B cell (primary cell): ENCODE data around the gene TIAM1. TPM values are rescaled to one million over a fixed set of nuclear protein-coding genes. Genes with fewer than 3 reads are reported as not detected.

Source experiments
- ATAC-seq: fragments of 200-7000 bp; cut with Tn5 transposase; one replicate; pipeline ENCODE4 v1.10.0; 2021; ENCODE audit warnings: low read depth, mild to moderate bottlenecking, moderate number of reproducible peaks, moderate library complexity
- CTCF ChIA-PET: fragments of 350-600 bp; sonication (Branson Sonifier 250); formaldehyde crosslinking; loops from one replicate; lab custom pipeline; 2021; ENCODE audit warnings: antibody characterized with exemption, inconsistent platforms; lab: Charles Lee
- POLR2A ChIA-PET: fragments of 350-600 bp; sonication (Branson Sonifier 250); formaldehyde crosslinking; loops from one replicate; lab custom pipeline; 2021; ENCODE audit warnings: antibody characterized with exemption; lab: Charles Lee
- DNase-seq: peaks from one replicate; pipeline ENCODE4 v3.0.0; 2013
- H2AFZ ChIP-seq: 2 replicates; pipeline ENCODE4 v1.6.1; 2012; ENCODE audit warnings: mild to moderate bottlenecking, low read depth, low read length; ENCODE audit not compliant: insufficient read depth, poor library complexity, severe bottlenecking
- H3K27ac ChIP-seq, 2 donors: 1 replicate in 1 of 2; 2 replicates in 1 of 2; pipeline ENCODE4 v1.5.1; 2012 to 2013; ENCODE audit warnings: low read length in 2 of 2, mild to moderate bottlenecking in 2 of 2, moderate library complexity in 1 of 2
- H3K27me3 ChIP-seq, 4 experiments: fragments of 200-600 bp in 1 of 4; sonication (generic) in 1 of 4; replicated peaks in 1 of 4; 1 replicate in 2 of 4; 2 replicates in 2 of 4; pipeline versions ENCODE4 v1.6.1 to v1.7.0; 2013 to 2016; ENCODE audit warnings: low read length in 3 of 4, mild to moderate bottlenecking in 2 of 4, mixed read lengths in 1 of 4, moderate library complexity in 1 of 4; ENCODE audit not compliant: insufficient read depth in 4 of 4, control insufficient read depth in 3 of 4; ENCODE audit errors: control extremely low read depth in 1 of 4
- H3K36me3 ChIP-seq, 2 experiments: replicated peaks in 1 of 2; 1 replicate in 1 of 2; 2 replicates in 1 of 2; pipeline versions ENCODE4 v1.6.1 to v1.7.1; 2013; ENCODE audit warnings: low read length in 1 of 2; ENCODE audit not compliant: insufficient read depth in 2 of 2, control insufficient read depth in 1 of 2; ENCODE audit errors: control extremely low read depth in 1 of 2, extremely low read depth in 1 of 2
- H3K4me1 ChIP-seq, 2 donors: fragments of 200-600 bp in 1 of 2; sonication (generic) in 1 of 2; 1 replicate in 1 of 2; 2 replicates in 1 of 2; pipeline versions ENCODE4 v1.5.1 to v1.6.1; 2013 to 2017; ENCODE audit warnings: low read length in 2 of 2; ENCODE audit not compliant: control insufficient read depth in 2 of 2, insufficient read depth in 2 of 2
- H3K4me2 ChIP-seq: replicated peaks from 2 replicates; pipeline ENCODE3; 2012; ENCODE audit warnings: mild to moderate bottlenecking, low read depth, low read length; ENCODE audit not compliant: poor library complexity, severe bottlenecking
- H3K4me3 ChIP-seq, 5 experiments: fragments of 200-600 bp in 1 of 5; sonication (generic) in 1 of 5; 1 replicate in 3 of 5; 2 replicates in 2 of 5; pipeline versions ENCODE4 v1.5.1 to v1.7.0; 2011 to 2016; ENCODE audit warnings: low read length in 4 of 5, mild to moderate bottlenecking in 4 of 5, low read depth in 2 of 5, control low read depth in 1 of 5, moderate library complexity in 1 of 5; ENCODE audit not compliant: insufficient read depth in 1 of 5; ENCODE audit errors: control extremely low read depth in 1 of 5, extremely low read depth in 1 of 5
- H3K79me2 ChIP-seq: fragments of 200-600 bp; sonication (generic); one replicate; pipeline ENCODE4 v1.6.0; 2016; ENCODE audit warnings: low read length; ENCODE audit not compliant: control insufficient read depth, insufficient read depth
- H3K9ac ChIP-seq: fragments of 200-600 bp; sonication (generic); 2 replicates; pipeline ENCODE4 v1.6.1; 2017; ENCODE audit warnings: mild to moderate bottlenecking, low read length, moderate library complexity
- H3K9me3 ChIP-seq, 3 donors: one replicate each; pipeline versions ENCODE4 v1.6.1 to v1.7.1; 2013; ENCODE audit warnings: low read length in 2 of 3; ENCODE audit not compliant: control insufficient read depth in 2 of 3, insufficient read depth in 1 of 3; ENCODE audit errors: control extremely low read depth in 1 of 3
- H4K20me1 ChIP-seq: 2 replicates; pipeline ENCODE4 v1.6.0; 2012; ENCODE audit warnings: mild to moderate bottlenecking, low read length; ENCODE audit not compliant: insufficient read depth, control insufficient read depth, poor library complexity, severe bottlenecking
- H3K27ac Mint-ChIP-seq: one replicate; pipeline ENCODE4 v1.8.0; 2021; ENCODE audit warnings: mixed read lengths
- H3K27me3 Mint-ChIP-seq: one replicate; pipeline ENCODE4 v1.8.0; 2021; ENCODE audit warnings: mixed read lengths
- H3K4me1 Mint-ChIP-seq: one replicate; pipeline ENCODE4 v1.8.0; 2021; ENCODE audit warnings: mixed read lengths
- H3K4me3 Mint-ChIP-seq: one replicate; pipeline ENCODE4 v1.8.0; 2021; ENCODE audit warnings: mixed read lengths
- H3K9me3 Mint-ChIP-seq: one replicate; pipeline ENCODE4 v1.8.0; 2022; ENCODE audit warnings: mixed read lengths; ENCODE audit not compliant: insufficient read depth
- EZH2 ChIP-seq: IDR thresholded peaks from 2 replicates; pipeline ENCODE4 v1.6.1; 2012; ENCODE audit warnings: borderline replicate concordance, low read depth, mild to moderate bottlenecking, moderate library complexity, low read length; ENCODE audit not compliant: insufficient read depth, poor library complexity, severe bottlenecking
- WGBS: methylation state at CpG from one replicate; pipeline ENCODE4 v1.1.5; 2013; ENCODE audit warnings: missing lambda C conversion rate; ENCODE audit not compliant: insufficient coverage; 5-methylcytosine and 5-hydroxymethylcytosine counted together
- intact Hi-C: fragments of 100-400 bp; cut with micrococcal nuclease; formaldehyde crosslinking; loops from one replicate; pipeline ENCODE4 v1.10.0; 2022
- polyA plus RNA-seq: library from polyadenylated mRNA; depleted of rRNA; stranded (reverse); fragments of >200 nt; gene quantifications from 2 replicates; pipeline ENCODE4 v1.2.3, GENCODE V29; 2012
- total RNA-seq, 2 donors: library from RNA; stranded (reverse); fragments of 120-200 nt in 1 of 2; gene quantifications; 1 replicate in 1 of 2; 2 replicates in 1 of 2; pipeline versions ENCODE4 v1.2.3 to v1.2.4, GENCODE V29; 2013 to 2022
- TF ChIP-seq, protein P1 (sequence below): fragments of 200-600 bp; IDR thresholded peaks from one replicate; pipeline ENCODE4 v1.8.0; 2022; ENCODE audit warnings: antibody characterized with exemption, mild to moderate bottlenecking

The TIAM1 gene
- total and polyA plus RNA-seq, 2 donors (not counting 1 experiment from before 2014, with no cell fraction given): 0.51 to 1.0 TPM

DNA sequence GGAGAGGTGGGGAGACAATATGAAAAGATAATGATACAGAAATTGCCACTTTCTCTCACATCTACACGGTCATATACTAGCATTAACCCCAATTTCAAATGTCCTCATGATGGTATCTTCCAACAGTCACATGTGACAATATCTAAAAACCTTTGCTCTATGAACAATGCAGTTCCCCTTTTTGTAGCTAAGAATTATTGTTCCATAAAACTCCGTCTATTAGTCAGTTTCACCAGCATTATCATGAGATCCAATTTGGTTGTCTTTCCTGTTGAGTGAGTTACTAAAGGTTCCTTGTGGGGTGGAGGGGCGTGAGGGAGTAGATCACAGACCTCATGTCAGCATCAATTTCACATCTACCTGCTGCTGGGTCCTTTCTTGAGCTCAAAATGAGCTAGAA lies 1.7 kb downstream of the TIAM1 start:
- CTCF ChIA-PET: interaction anchor here (1.4 kb wide), 1 partner anchor 143 kb away, joined by 3 read pairs; no protein-coding TSS in a partner anchor
- Histone ChIP-seq H4K20me1 (no peaks in the 10 kb centered on the region), H3K79me2 (no peaks in the 10 kb centered on the region), H3K9ac (no peak overlapping the region), H3K4me3 (no peak overlapping the region), H3K27ac (no peak overlapping the region), H2AFZ (no peak overlapping the region), H3K36me3 (no peaks in the 10 kb centered on the region), H3K4me2 (no peak overlapping the region), H3K4me1 (peaks cover 8 to 9% of the 10 kb centered on the region in 2 donors), H3K9me3 (peaks cover 0 to 5% (median 0%) of the 10 kb centered on the region in 3 donors), H3K27me3 (peaks cover 0 to 17% (median 6%) of the 10 kb centered on the region in 4 experiments)
- no CpG with 5 or more reads among the region's 3 CpGs for WGBS
- H3K27ac Mint-ChIP-seq: no peak overlapping the region
- no peak for ATAC-seq
- peaks cover 22% of the 10 kb centered on the region for H3K4me1 Mint-ChIP-seq
- H3K9me3 Mint-ChIP-seq: no peaks in the 10 kb centered on the region
- no peak for DNase-seq
- intact Hi-C loops: no loop called here
- no peak overlapping the region for H3K4me3 Mint-ChIP-seq
- H3K27me3 Mint-ChIP-seq: peaks cover 47% of the 10 kb centered on the region
- POLR2A ChIA-PET: no interaction called here
- TF ChIP-seq EZH2: no peak
- TF ChIP-seq, protein P1, sequence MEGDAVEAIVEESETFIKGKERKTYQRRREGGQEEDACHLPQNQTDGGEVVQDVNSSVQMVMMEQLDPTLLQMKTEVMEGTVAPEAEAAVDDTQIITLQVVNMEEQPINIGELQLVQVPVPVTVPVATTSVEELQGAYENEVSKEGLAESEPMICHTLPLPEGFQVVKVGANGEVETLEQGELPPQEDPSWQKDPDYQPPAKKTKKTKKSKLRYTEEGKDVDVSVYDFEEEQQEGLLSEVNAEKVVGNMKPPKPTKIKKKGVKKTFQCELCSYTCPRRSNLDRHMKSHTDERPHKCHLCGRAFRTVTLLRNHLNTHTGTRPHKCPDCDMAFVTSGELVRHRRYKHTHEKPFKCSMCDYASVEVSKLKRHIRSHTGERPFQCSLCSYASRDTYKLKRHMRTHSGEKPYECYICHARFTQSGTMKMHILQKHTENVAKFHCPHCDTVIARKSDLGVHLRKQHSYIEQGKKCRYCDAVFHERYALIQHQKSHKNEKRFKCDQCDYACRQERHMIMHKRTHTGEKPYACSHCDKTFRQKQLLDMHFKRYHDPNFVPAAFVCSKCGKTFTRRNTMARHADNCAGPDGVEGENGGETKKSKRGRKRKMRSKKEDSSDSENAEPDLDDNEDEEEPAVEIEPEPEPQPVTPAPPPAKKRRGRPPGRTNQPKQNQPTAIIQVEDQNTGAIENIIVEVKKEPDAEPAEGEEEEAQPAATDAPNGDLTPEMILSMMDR: no peak

DNA sequence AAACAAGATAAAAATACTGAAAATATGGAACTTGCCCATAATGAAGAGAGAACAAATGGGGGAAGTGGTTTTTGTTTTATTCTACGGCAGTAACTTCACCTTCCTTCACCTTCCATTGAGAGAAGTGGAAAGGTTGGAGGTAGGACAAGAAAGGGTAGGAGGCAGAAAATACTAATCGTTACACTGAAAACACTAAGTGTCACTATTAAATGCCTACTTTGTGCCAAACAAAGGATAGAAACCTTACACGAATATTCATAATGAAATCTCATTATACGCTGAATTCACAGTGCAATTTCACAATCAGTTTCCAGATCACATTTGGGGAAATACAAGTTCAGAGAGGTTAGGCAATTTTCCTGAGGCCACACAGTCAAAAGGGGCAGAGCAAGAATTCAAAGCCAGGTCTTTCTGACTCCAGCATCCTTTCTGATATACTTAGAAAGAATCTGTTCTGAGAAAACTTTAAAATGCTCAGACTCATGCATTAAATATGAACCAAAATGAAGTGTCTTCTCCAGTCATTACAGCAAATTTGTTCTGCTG lies 3.0 kb downstream of the TIAM1 start:
- intact Hi-C loops: no loop called here
- WGBS: no CpG with 5 or more reads among the region's 4 CpGs
- H3K9me3 ChIP-seq: peaks cover 0 to 5% (median 0%) of the 10 kb centered on the region in 3 donors
- no peak for ATAC-seq
- Mint-ChIP-seq H3K27ac (no peak overlapping the region), H3K9me3 (no peaks in the 10 kb centered on the region), H3K4me3 (no peak overlapping the region), H3K4me1 (peaks cover 20% of the 10 kb centered on the region), H3K27me3 (peaks cover 44% of the 10 kb centered on the region)
- H3K79me2 ChIP-seq: no peaks in the 10 kb centered on the region
- POLR2A ChIA-PET: no interaction called here
- H3K36me3 ChIP-seq: no peaks in the 10 kb centered on the region
- H3K4me2 ChIP-seq: no peak overlapping the region
- peaks cover 0 to 17% (median 6%) of the 10 kb centered on the region in 4 experiments for H3K27me3 ChIP-seq
- H3K9ac ChIP-seq: no peak overlapping the region
- H3K4me3 ChIP-seq: no peak overlapping the region
- peaks cover 8 to 9% of the 10 kb centered on the region in 2 donors for H3K4me1 ChIP-seq
- no peak overlapping the region for H3K27ac ChIP-seq
- no peak overlapping the region for H2AFZ ChIP-seq
- CTCF ChIA-PET: no interaction called here
- no peak for DNase-seq
- TF ChIP-seq, protein P1: no peak
- TF ChIP-seq EZH2: no peak
- no peaks in the 10 kb centered on the region for H4K20me1 ChIP-seq
